ACC112 (cell line): Measurements from ENCODE around the gene COX10.
"Not testable (repeated sequence)": the region's sequence is repeated elsewhere in the genome, so short reads cannot be mapped to it uniquely, and the experiment has no call there.

ENCODE experiments used
- H2AFZ ChIP-seq: fragments of 200-600 bp; sonication (generic); one replicate; pipeline ENCODE4 v1.6.0; 2017; ENCODE audit warnings: antibody characterized with exemption, low read length; ENCODE audit not compliant: unreplicated experiment
- H3K27ac ChIP-seq: fragments of 200-600 bp; sonication (generic); 2 replicates; pipeline ENCODE4 v1.5.1; 2014; ENCODE audit warnings: low read depth, mild to moderate bottlenecking, antibody characterized with exemption, low read length, moderate library complexity
- H3K27me3 ChIP-seq: fragments of 200-600 bp; sonication (generic); 2 replicates; pipeline ENCODE4 v1.6.1; 2014; ENCODE audit warnings: mild to moderate bottlenecking, antibody characterized with exemption, low read length, moderate library complexity, mixed read lengths; ENCODE audit not compliant: insufficient read depth
- H3K36me3 ChIP-seq: fragments of 200-600 bp; sonication (generic); 2 replicates; pipeline ENCODE4 v1.6.1; 2016; ENCODE audit warnings: mild to moderate bottlenecking, antibody characterized with exemption, low read length, moderate library complexity, mixed read lengths; ENCODE audit not compliant: insufficient read depth
- H3K4me1 ChIP-seq: fragments of 200-600 bp; sonication (generic); one replicate; pipeline ENCODE4 v1.6.1; 2016; ENCODE audit warnings: low read length, mixed read lengths; ENCODE audit not compliant: insufficient read depth, unreplicated experiment, control insufficient read depth
- H3K4me3 ChIP-seq: fragments of 200-600 bp; sonication (generic); 2 replicates; pipeline ENCODE4 v1.5.1; 2014; ENCODE audit warnings: mild to moderate bottlenecking, low read depth, low read length
- H3K79me2 ChIP-seq: fragments of 200-600 bp; sonication (generic); one replicate; pipeline ENCODE4 v1.6.0; 2016; ENCODE audit warnings: low read length; ENCODE audit not compliant: control insufficient read depth, unreplicated experiment, insufficient read depth

The COX10 gene

GRCh38 chr17:14069251-14070021 is at the start of gene COX10:
Gene COX10, plus strand, starts transcription at chr17:14069504. Its CDS starts 102 bp downstream, at chr17:14069606.
- peaks cover 6% of the 10 kb centered on the region for H3K36me3 ChIP-seq
- peaks cover 15% of the 10 kb centered on the region for H3K4me1 ChIP-seq
- H3K27ac ChIP-seq = peak within 1 kb of the TSS; percentile 61
- peak within 1 kb of the TSS; percentile 100 for H2AFZ ChIP-seq
- no peaks in the 10 kb centered on the region for H3K27me3 ChIP-seq
- H3K4me3 ChIP-seq = peak within 1 kb of the TSS; percentile 100
- peaks cover 75% of the 10 kb centered on the region for H3K79me2 ChIP-seq

DNA sequence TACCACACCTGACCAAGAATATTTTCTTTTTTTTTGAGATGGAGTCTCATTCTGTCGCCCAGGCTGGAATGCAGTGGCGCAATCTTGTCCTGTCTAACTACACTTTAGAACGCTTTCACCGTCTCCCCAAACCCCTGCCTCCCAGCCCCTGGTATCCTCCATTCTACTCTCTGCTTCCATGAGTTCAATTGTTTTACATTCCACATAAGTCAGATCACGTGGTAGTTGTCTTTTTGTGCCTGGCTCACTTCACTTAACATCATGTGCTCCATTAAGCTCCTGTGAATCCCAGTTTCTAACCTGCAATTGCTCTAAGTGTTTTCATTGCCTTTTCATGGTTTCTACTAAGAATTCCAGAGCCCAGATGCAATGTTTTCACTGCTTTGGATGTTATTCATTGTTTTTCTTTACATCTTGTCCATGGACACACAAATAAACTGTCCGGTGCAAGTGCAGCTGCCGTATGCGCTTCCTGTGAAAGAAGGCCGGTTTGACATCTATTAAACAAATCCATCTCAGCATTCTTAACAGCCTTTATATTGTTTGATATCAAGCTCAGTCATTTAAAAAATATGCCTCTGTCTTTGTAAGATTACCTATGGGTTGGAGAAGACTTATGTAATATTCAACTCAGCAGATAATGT is 47.5 kb upstream of the COX10 start:
- H3K27ac ChIP-seq, H3K79me2 ChIP-seq, H3K36me3 ChIP-seq, H3K4me3 ChIP-seq, H2AFZ ChIP-seq, H3K27me3 ChIP-seq, H3K4me1 ChIP-seq: not testable (repeated sequence)

GRCh38 chr17:14029755-14030154 is 39.5 kb upstream of the COX10 start:
- not testable (repeated sequence) for H2AFZ ChIP-seq, H3K27ac ChIP-seq, H3K4me3 ChIP-seq, H3K4me1 ChIP-seq, H3K36me3 ChIP-seq, H3K79me2 ChIP-seq, H3K27me3 ChIP-seq

DNA sequence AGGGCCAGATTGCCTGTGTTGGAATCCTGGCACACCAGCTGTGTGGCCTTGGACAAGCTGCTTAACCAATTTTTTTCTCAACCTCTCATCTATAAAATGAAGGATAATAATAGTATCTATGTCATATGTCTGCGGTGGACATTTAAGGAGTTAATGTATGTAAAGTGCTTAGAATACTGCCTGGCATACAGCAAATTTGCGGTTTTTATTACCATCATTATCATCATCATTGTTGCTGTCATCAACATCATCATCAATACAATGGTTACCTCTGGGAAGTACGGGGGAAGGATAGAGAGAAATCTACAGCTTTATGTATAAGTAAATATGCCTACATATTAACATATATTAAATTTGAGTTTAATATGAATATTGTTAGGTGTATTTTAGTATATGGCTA is 37.1 kb upstream of the COX10 start:
- H3K27ac ChIP-seq = no peak overlapping the region
- no peak overlapping the region for H3K4me3 ChIP-seq
- H3K4me1 ChIP-seq = no peaks in the 10 kb centered on the region
- H3K79me2 ChIP-seq = no peaks in the 10 kb centered on the region
- no peak overlapping the region for H2AFZ ChIP-seq
- 0 out of 2 replicates have a peak, but pooled peaks cover 12% of the 10 kb centered on the region for H3K36me3 ChIP-seq
- H3K27me3 ChIP-seq = no peaks in the 10 kb centered on the region

DNA sequence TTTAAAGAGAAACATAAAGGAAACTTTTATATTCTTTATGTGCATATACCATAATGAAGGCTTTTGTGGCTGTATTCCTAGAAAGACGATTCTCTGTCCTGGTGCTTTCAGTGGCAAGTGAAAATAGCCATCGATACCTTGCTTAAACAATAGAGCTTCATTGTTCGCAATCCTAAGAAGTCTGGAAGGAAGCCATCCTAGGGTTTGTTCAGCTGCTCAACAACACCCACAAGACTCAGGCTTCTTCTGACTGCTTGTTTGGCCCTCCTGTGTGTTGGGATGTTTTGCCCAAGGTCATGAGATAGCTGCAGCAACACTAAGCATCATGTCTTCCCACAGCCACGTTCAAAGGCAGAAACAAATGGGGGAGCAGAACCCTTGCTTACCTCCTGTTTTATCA is 36.1 kb upstream of the COX10 start:
- Histone ChIP-seq H2AFZ (no peak overlapping the region), H3K79me2 (no peaks in the 10 kb centered on the region), H3K4me1 (no peaks in the 10 kb centered on the region), H3K27ac (no peak overlapping the region), H3K4me3 (no peak overlapping the region), H3K36me3 (0 out of 2 replicates have a peak, but pooled peaks cover 12% of the 10 kb centered on the region), H3K27me3 (no peaks in the 10 kb centered on the region)

- Histone ChIP-seq H3K79me2 (peaks cover 2% of the 10 kb centered on the region), H3K36me3 (peaks cover 3% of the 10 kb centered on the region; the same call in 1 of the 2 replicates), H3K4me3 (no peak overlapping the region), H3K4me1 (no peaks in the 10 kb centered on the region), H3K27ac (no peak overlapping the region), H2AFZ (no peak overlapping the region), H3K27me3 (no peaks in the 10 kb centered on the region)
These were observed 31.9 kb upstream of the COX10 start for GRCh38 chr17:14037453-14037852.

DNA sequence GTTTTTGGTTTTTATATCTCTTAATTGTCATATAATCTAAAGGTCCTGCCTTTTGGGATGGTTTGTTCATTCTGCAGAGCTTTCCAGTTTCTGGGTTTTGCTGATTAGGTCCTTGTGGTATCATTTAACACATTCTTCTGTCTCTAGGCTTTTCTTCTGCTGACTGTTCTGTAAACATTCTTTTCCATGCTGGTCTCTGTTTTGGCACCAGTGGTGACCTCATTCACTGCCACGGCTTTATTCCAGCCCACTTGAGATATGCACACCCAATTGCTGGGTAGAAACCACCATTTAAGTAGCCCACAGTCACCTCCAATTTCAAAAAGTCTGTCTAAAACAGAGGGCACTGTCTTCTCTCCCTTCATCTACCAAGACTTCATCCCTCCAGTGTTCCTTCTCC is 31.1 kb upstream of the COX10 start:
- Histone ChIP-seq H3K27me3 (no peaks in the 10 kb centered on the region), H2AFZ (no peak overlapping the region), H3K36me3 (peaks cover 3% of the 10 kb centered on the region; the same call in 1 of the 2 replicates), H3K4me1 (no peaks in the 10 kb centered on the region), H3K4me3 (no peak overlapping the region), H3K27ac (no peak overlapping the region), H3K79me2 (peaks cover 3% of the 10 kb centered on the region)

GRCh38 chr17:14042411-14042810 is 26.9 kb upstream of the COX10 start:
- Histone ChIP-seq H2AFZ (no peak overlapping the region), H3K36me3 (no peaks in the 10 kb centered on the region; the same call in 1 of the 2 replicates), H3K27ac (no peak overlapping the region), H3K79me2 (peaks cover 10% of the 10 kb centered on the region), H3K27me3 (no peaks in the 10 kb centered on the region), H3K4me1 (peaks cover 8% of the 10 kb centered on the region), H3K4me3 (no peak overlapping the region)

GRCh38 chr17:14044702-14045101 is 24.6 kb upstream of the COX10 start:
- no peaks in the 10 kb centered on the region; the same call in 1 of the 2 replicates for H3K36me3 ChIP-seq
- H3K79me2 ChIP-seq = peaks cover 10% of the 10 kb centered on the region
- H3K4me3 ChIP-seq = no peak overlapping the region
- H3K4me1 ChIP-seq = peaks cover 8% of the 10 kb centered on the region
- no peaks in the 10 kb centered on the region for H3K27me3 ChIP-seq
- no peak overlapping the region for H2AFZ ChIP-seq
- H3K27ac ChIP-seq = no peak overlapping the region

DNA sequence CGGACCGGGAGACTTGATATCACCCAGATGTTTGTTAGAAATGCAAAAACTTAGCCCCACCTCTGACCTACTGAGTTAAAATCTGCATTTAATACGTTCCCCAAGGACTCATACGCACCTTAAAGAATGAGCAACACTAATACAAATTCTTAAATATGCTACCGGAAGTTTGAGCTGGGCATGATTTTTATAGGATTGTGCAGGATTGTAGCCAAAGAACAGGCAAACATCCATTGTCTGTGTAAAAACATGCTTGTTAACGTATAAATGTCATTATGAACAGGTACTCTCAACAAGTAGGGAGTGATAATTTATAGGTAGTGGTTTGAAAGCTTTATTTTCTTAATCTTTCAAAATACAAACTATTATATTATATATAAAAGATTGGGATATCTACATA is 22.3 kb upstream of the COX10 start:
- H3K4me1 ChIP-seq = peaks cover 8% of the 10 kb centered on the region
- H3K27me3 ChIP-seq = no peaks in the 10 kb centered on the region
- peaks cover 10% of the 10 kb centered on the region for H3K79me2 ChIP-seq
- no peak overlapping the region for H2AFZ ChIP-seq
- H3K4me3 ChIP-seq = no peak overlapping the region
- H3K36me3 ChIP-seq = no peaks in the 10 kb centered on the region; the same call in 1 of the 2 replicates
- no peak overlapping the region for H3K27ac ChIP-seq

DNA sequence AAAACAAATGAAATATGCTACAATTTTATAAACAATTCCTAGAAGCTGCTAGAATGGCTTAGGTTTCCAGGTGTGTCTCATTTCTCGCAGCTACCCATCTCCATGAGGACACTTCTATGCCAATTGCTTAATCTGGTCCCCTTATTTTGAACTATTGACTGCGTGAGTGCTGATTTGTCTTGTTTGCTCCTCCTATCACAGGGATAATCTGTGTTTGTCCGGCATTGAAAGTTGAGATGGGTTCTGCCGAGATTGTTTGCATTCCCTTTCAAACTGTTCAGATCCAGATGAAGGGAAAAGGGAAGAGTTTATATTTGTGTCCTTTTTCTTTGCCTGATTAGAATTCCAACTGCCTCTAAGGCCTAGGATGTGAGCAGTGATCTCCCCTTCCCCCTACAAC is 21.7 kb upstream of the COX10 start:
- Histone ChIP-seq H3K4me3 (no peak overlapping the region), H3K4me1 (peaks cover 8% of the 10 kb centered on the region), H3K27me3 (no peaks in the 10 kb centered on the region), H3K27ac (no peak overlapping the region), H3K79me2 (peaks cover 7% of the 10 kb centered on the region), H2AFZ (no peak overlapping the region), H3K36me3 (no peaks in the 10 kb centered on the region)
